ENCODE data around the gene IFNG. TPM values are rescaled to one million over a fixed set of nuclear protein-coding genes. Genes with fewer than 3 reads are reported as not detected.

The IFNG gene
- polyA plus RNA-seq, 1 donor (not counting 4 experiments of a cell fraction or from before 2014, with no cell fraction given), result not detected

DNA sequence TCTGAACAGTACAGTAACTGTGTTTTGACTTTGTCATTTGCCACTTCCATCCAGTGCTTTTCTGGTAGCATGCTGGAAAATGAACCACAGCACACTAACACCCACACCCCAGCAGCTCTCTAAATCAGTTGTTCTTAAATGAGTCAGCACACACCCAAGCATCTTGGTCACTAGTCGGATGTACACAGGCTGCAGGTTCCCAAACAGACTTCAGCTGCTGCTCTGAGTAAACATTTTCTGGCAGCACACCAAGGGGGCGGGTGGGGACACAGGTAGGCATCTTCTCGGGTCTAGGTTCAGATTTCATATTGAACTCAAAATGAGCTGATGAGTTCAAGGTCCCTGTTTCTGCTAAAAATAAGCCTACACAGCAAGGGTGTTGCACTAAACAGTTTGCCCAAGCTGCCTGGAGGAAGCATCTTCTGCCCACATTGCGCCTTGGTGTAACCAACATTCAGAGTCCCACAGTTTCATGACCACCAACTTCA, 39.8 kb downstream of the IFNG start:
- H3K4me1 ChIP-seq (ENCODE audit: control insufficient read depth, extremely low read depth, insufficient read depth, low read length), result no peaks in the 10 kb centered on the region
- H3K9me3 ChIP-seq (ENCODE audit: control insufficient read depth, low read depth, low read length), result no peaks in the 10 kb centered on the region
- H3K9ac ChIP-seq (ENCODE audit: control insufficient read depth, extremely low read depth, insufficient read depth, low read length), result no peak overlapping the region
- H3K36me3 ChIP-seq (ENCODE audit: control insufficient read depth in 2 of 2, extremely low read depth in 1 of 2, insufficient read depth in 2 of 2, low read length in 2 of 2), result no peaks in the 10 kb centered on the region
- no peaks in the 10 kb centered on the region for H3K9me1 ChIP-seq (ENCODE audit: control insufficient read depth, extremely low read depth, insufficient read depth, low read length)
- no peak overlapping the region for H3K4me3 ChIP-seq (ENCODE audit: control insufficient read depth in 2 of 3, extremely low read depth in 1 of 3, insufficient read depth in 2 of 3, low read depth in 1 of 3, low read length in 3 of 3)
- no peak overlapping the region for H3K4me2 ChIP-seq (ENCODE audit: control insufficient read depth, extremely low read depth, insufficient read depth, low read depth, low read length)
- FAIRE-seq (peak; percentile 77), DNase-seq (ENCODE audit: low read depth, low spot score) (no peak)
- H4K20me1 ChIP-seq (ENCODE audit: control insufficient read depth, extremely low read depth, insufficient read depth, low read length), result no peaks in the 10 kb centered on the region
- no peaks in the 10 kb centered on the region for H3K27me3 ChIP-seq (ENCODE audit: control insufficient read depth, extremely low read depth, insufficient read depth, low read length)
- H3K27ac ChIP-seq (ENCODE audit: control insufficient read depth, insufficient read depth, low read length), result no peak overlapping the region
- no peak overlapping the region for H2AFZ ChIP-seq (ENCODE audit: control insufficient read depth, low read length)
- H3K79me2 ChIP-seq (ENCODE audit: control insufficient read depth, insufficient read depth, low read length), result no peaks in the 10 kb centered on the region
- no peak for TF ChIP-seq EZH2 (IDR thresholded peaks at IDR 0.05; ENCODE audit: low read length)
- TF ChIP-seq, protein P1, sequence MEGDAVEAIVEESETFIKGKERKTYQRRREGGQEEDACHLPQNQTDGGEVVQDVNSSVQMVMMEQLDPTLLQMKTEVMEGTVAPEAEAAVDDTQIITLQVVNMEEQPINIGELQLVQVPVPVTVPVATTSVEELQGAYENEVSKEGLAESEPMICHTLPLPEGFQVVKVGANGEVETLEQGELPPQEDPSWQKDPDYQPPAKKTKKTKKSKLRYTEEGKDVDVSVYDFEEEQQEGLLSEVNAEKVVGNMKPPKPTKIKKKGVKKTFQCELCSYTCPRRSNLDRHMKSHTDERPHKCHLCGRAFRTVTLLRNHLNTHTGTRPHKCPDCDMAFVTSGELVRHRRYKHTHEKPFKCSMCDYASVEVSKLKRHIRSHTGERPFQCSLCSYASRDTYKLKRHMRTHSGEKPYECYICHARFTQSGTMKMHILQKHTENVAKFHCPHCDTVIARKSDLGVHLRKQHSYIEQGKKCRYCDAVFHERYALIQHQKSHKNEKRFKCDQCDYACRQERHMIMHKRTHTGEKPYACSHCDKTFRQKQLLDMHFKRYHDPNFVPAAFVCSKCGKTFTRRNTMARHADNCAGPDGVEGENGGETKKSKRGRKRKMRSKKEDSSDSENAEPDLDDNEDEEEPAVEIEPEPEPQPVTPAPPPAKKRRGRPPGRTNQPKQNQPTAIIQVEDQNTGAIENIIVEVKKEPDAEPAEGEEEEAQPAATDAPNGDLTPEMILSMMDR (optimal IDR thresholded peaks at IDR 0.05 in 1 of 3, IDR thresholded peaks at IDR 0.05 in 1 of 3, conservative IDR thresholded peaks at IDR 0.05 in 1 of 3; ENCODE audit: extremely low read depth in 1 of 3, insufficient read depth in 2 of 3, low read length in 3 of 3), result no peak
- dilution Hi-C loops (cut with MboI; ENCODE audit: extremely low pct_ligation_motif_present, low sequenced_read_pairs), result no loop called here

DNA sequence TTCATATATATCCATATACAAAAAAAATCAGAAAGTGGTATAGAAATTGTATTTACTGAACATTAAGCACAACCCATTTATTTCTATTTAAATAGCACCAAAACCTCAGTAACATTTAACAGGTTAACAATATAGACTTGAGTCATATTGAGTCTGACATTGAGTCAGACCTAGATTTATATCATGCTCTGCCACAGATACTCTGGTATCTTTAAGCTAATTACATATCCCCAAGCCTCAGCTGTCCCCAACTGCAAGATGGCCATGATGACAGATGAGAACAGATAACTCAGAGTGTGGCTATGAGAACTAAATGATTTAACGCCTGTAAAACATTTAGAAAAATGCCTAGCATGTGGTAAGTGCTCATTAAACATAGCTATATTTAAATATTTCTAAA, 40.3 kb downstream of the IFNG start:
- Histone ChIP-seq H3K79me2 (ENCODE audit: control insufficient read depth, insufficient read depth, low read length) (no peaks in the 10 kb centered on the region), H3K9me3 (ENCODE audit: control insufficient read depth, low read depth, low read length) (no peaks in the 10 kb centered on the region), H4K20me1 (ENCODE audit: control insufficient read depth, extremely low read depth, insufficient read depth, low read length) (no peaks in the 10 kb centered on the region), H3K9ac (ENCODE audit: control insufficient read depth, extremely low read depth, insufficient read depth, low read length) (no peak overlapping the region), H3K4me2 (ENCODE audit: control insufficient read depth, extremely low read depth, insufficient read depth, low read depth, low read length) (no peak overlapping the region), H3K4me3 (ENCODE audit: control insufficient read depth in 2 of 3, extremely low read depth in 1 of 3, insufficient read depth in 2 of 3, low read depth in 1 of 3, low read length in 3 of 3) (no peak overlapping the region), H3K4me1 (ENCODE audit: control insufficient read depth, extremely low read depth, insufficient read depth, low read length) (no peaks in the 10 kb centered on the region), H3K36me3 (ENCODE audit: control insufficient read depth in 2 of 2, extremely low read depth in 1 of 2, insufficient read depth in 2 of 2, low read length in 2 of 2) (no peaks in the 10 kb centered on the region), H2AFZ (ENCODE audit: control insufficient read depth, low read length) (no peak overlapping the region), H3K27me3 (ENCODE audit: control insufficient read depth, extremely low read depth, insufficient read depth, low read length) (no peaks in the 10 kb centered on the region), H3K27ac (ENCODE audit: control insufficient read depth, insufficient read depth, low read length) (no peak overlapping the region), H3K9me1 (ENCODE audit: control insufficient read depth, extremely low read depth, insufficient read depth, low read length) (no peaks in the 10 kb centered on the region)
- FAIRE-seq (no peak), DNase-seq (ENCODE audit: low read depth, low spot score) (no peak)
- dilution Hi-C loops (cut with MboI; ENCODE audit: extremely low pct_ligation_motif_present, low sequenced_read_pairs), result no loop called here
- TF ChIP-seq, protein P1 (optimal IDR thresholded peaks at IDR 0.05 in 1 of 3, IDR thresholded peaks at IDR 0.05 in 1 of 3, conservative IDR thresholded peaks at IDR 0.05 in 1 of 3; ENCODE audit: extremely low read depth in 1 of 3, insufficient read depth in 2 of 3, low read length in 3 of 3), result no peak
- no peak for TF ChIP-seq EZH2 (IDR thresholded peaks at IDR 0.05; ENCODE audit: low read length)

All from keratinocyte (primary cell).